ENCODE data around the gene DCTN3. TPM values are rescaled to one million over a fixed set of nuclear protein-coding genes. Genes with fewer than 3 reads are reported as not detected.

DCTN3 gene
- total and polyA plus RNA-seq, 2 of the 4 experiments (the other 2 are of a cell fraction): 122 to 183 TPM

- H2BK15ac ChIP-seq (ENCODE audit: low read depth, low read length): no peak overlapping the region
- H3K56ac ChIP-seq (ENCODE audit: extremely low read depth, insufficient read depth, low read length): no peak overlapping the region
- H3K18ac ChIP-seq (ENCODE audit: low read depth, low read length): no peak overlapping the region
- no TSS peak for BruUV-seq (replicated peaks)
- TF ChIP-seq CHD1 (IDR thresholded peaks at IDR 0.05; ENCODE audit: low read depth, low read length) (no peak), CEBPB (IDR thresholded peaks at IDR 0.05; ENCODE audit: low read depth, low read length) (no peak)
- no peak overlapping the region for H2BK120ac ChIP-seq (ENCODE audit: low read depth, low read length)
- H3K9ac ChIP-seq (ENCODE audit: low read depth, low read length): no peak overlapping the region
- ChIA-PET POLR2A (ENCODE audit: unreplicated experiment) (no interaction called here), CTCF (no interaction called here)
- no peak overlapping the region for H3K4me2 ChIP-seq (ENCODE audit: low read depth, low read length)
- no peak overlapping the region for H2AK9ac ChIP-seq (replicated peaks; ENCODE audit: low read depth, low read length, poor library complexity)
- H3K36me3 ChIP-seq (ENCODE audit: control insufficient read depth, insufficient read depth, low read length): no peaks in the 10 kb centered on the region
- in situ Hi-C loops (cut with MboI; ENCODE audit: low sequenced_read_pairs): no loop called here
- no peak overlapping the region for H4K5ac ChIP-seq (ENCODE audit: low read depth, low read length)
- peaks cover 84% of the 10 kb centered on the region for H3K27me3 ChIP-seq (ENCODE audit: control insufficient read depth, insufficient read depth, low read length)
- DNase-seq (no peak), ATAC-seq (ENCODE audit: low read depth) (no peak)
- intact Hi-C loops (cut with micrococcal nuclease): no loop called here
- H3K79me1 ChIP-seq (ENCODE audit: low read depth in 1 of 2, low read length in 2 of 2): no peaks in the 10 kb centered on the region
- H2BK20ac ChIP-seq (ENCODE audit: low read depth, low read length): no peak overlapping the region
- H4K8ac ChIP-seq (ENCODE audit: low read depth in 2 of 2, low read length in 2 of 2): no peak overlapping the region
- H3K4me1 ChIP-seq (ENCODE audit: control insufficient read depth, insufficient read depth, low read length): no peaks in the 10 kb centered on the region
- no peak overlapping the region for H3K23ac ChIP-seq (ENCODE audit: low read depth, low read length)
- no peak overlapping the region for H3K14ac ChIP-seq (replicated peaks; ENCODE audit: low read depth, low read length)
- 0 out of 2 replicates have a peak, but pooled peaks cover 3% of the 10 kb centered on the region for H3K9me1 ChIP-seq (ENCODE audit: insufficient read depth, low read length)
- H2AK5ac ChIP-seq (ENCODE audit: low read depth, low read length): no peak overlapping the region
- no peak overlapping the region for H4K91ac ChIP-seq (ENCODE audit: insufficient read depth, low read depth, low read length)
- no CpG with 5 or more reads among the region's 7 CpGs for WGBS, 2 experiments (ENCODE audit: extremely low coverage in 2 of 2, insufficient read length in 1 of 2)
- no peak overlapping the region for H2AFZ ChIP-seq (replicated peaks; ENCODE audit: low read length, poor library complexity)
- no peak overlapping the region for H3K27ac ChIP-seq (ENCODE audit: insufficient read depth, low read length)
- dilution Hi-C loops (cut with HindIII; ENCODE audit: low sequenced_read_pairs, unreplicated experiment): no loop called here
- H3K4ac ChIP-seq (ENCODE audit: low read depth, low read length): no peak overlapping the region
- no peaks in the 10 kb centered on the region for H3K9me3 ChIP-seq (ENCODE audit: control insufficient read depth, insufficient read depth, low read length)
- no peak overlapping the region for H3K4me3 ChIP-seq (ENCODE audit: insufficient read depth, low read depth, low read length)
- H4K20me1 ChIP-seq (ENCODE audit: insufficient read depth, low read length): no peaks in the 10 kb centered on the region
- no peak overlapping the region for H2BK5ac ChIP-seq (ENCODE audit: low read depth, low read length, poor library complexity, severe bottlenecking)
These were observed 52.2 kb downstream of the DCTN3 start for GRCh38 chr9:34568133-34568532.

Measured in IMR-90 (cell line).